ENCODE measurements around the gene ZBTB8OS.
"Not testable (repeated sequence)": the region's sequence is repeated elsewhere in the genome, so short reads cannot be mapped to it uniquely, and the experiment has no call there.

ZBTB8OS gene

DNA sequence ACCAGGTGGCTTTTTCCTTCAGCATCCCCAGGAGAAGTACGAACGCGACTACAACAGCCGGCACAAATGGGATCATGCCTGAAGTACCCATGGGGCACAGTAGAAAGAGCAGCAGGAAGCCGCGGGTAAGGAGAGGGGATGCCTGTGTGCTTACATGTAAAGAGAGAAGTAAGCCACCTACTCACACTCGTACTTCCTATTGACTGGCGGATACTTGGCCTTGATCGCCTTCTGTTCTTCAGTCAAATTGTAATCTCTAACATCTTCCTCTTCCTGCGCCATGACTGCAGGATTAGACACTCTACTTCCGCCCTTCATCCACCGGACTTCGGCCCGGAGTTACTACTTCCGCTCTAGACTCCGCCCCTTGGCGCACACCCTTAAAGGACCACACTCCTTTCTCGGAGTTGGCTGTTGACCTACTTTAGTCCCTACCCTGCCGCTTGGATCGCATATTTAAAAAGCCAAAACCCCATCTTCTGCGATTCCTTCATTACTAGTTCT, at the start of gene ZBTB8OS:
TSS of gene ZBTB8OS (minus strand) at position 303 of the 504 bp plus-strand sequence. CDS start at position 282, 21 bp downstream.
- peak; percentile 94 to 96 for DNase-seq
- TF ChIP-seq POLR2A (IDR thresholded peaks at IDR 0.05; ENCODE audit: low read length) (peak; percentile 85), GATA1 (IDR thresholded peaks at IDR 0.05; ENCODE audit: low read depth, low read length) (peak; percentile 20)

DNA sequence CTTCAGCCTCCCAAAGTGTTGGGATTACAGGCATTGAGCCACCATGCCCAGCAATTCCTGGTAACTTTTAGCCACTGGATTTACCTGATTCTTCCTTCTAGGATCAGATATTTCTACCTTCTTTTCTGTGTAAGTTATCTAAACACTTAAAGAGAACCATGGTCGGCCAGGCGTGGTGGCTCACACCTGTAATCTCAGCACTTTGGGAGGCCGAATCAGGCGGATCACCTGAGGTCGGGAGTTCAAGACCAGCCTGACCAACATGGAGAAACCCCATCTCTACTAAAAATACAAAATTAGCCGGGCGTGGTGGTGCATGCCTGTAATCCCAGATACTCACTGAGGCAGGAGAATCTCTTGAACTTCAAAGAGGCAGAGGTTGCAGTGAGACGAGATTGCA, 46.6 kb upstream of the ZBTB8OS start:
- not testable (repeated sequence) for DNase-seq

DNA sequence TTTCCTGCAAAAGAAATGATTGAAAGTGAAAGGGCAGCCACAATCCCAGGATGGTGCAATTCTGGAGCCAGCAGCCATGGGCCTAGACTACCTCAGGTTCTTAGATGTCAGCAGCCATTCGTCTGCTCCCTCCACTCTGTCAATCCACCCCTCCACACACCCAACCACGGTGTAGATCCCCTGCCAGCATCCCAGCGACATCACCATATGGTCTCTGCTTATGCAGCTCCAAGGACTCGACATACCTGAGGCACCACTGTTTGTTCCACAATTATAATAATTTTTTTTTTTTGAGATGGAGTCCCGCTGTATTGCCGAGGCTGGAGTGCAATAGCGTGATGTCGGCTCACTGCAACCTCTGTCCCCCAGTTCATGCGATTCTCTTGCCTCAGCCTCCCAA, 45.7 kb upstream of the ZBTB8OS start:
- DNase-seq = no peak
- TF ChIP-seq GATA1 (IDR thresholded peaks at IDR 0.05; ENCODE audit: low read depth, low read length) (no peak), POLR2A (IDR thresholded peaks at IDR 0.05; ENCODE audit: low read length) (no peak)

DNA sequence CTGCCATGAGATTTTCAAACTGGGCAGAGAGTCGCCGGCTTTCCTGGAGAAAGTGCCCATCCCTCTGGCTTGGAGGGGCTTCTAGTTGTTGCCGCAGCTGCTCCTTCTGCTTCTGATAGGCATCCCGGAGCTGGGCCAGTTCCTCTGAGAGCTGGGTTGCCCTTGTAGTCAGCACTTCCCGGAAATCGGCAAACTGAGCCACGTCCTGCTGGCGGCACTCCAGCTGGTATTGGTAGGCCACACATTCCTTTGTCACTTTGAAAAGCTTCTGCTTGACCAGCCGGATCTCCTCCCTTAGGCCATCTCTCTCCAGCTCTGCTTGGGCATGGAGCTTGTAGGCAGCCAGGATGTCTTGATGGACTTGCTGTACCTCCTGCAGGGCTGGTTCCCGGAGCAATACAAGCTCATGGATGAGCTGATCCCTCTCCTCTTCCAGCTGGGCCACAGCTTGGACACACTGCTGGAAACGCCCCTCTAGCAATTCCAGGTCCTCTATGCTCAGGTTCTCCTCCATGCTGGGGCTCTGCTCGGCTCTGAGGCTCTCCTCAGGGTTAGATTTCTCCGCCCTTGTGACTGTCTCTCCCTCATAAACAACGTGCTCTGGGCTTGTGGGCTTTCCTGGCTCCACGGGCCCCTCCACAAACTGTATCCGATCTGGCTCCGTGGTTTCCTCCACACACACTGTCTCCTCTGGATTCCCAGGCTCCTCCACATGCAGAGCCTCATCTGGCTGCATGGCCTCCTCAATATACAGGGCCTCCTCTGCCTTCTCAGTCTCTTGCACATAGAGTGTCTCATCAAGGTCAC, 45.0 kb upstream of the ZBTB8OS start:
- peak; percentile 11 to 17 for DNase-seq

DNA sequence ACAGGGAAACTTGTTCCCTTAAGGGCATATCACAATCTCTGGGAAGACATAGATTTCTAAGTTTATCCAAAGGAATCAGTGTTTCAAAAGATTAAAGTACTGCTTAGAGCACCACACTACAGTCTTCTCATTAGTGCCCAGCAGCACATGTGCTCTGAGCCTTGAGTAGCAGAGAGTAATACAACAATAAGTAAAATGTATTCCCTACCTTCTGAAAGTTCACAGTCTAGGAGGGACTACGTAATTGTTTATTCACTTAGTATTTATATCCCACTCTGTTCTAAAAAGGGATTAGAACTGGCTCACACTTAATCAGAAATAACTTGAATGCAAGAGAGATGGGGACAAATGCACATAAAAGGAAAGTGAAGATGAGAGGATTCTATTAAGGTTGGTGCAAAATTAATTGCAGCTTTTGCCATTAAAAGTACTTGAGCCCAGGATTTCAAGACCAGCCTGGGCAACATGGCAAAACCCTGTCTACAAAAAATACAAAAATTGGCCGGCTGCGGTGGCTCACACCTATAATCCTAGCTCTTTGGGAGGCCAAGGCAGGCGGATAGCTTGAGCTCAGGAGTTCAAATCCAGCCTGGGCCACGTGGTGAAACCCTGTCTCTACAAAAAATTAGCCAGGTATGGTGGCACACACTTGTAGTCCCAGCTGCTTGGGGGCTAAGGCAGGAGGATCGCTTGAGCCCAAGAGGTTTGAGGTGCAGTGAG, 43.3 kb upstream of the ZBTB8OS start:
- no peak for DNase-seq
- no peak for TF ChIP-seq POLR2A (IDR thresholded peaks at IDR 0.05; ENCODE audit: low read length)
- no peak for TF ChIP-seq GATA1 (IDR thresholded peaks at IDR 0.05; ENCODE audit: low read depth, low read length)

More for the DNA sequence above, 45.0 kb upstream of the ZBTB8OS start:
- TF ChIP-seq GATA1 (IDR thresholded peaks at IDR 0.05; ENCODE audit: low read depth, low read length) (no peak), POLR2A (IDR thresholded peaks at IDR 0.05; ENCODE audit: low read length) (no peak)

DNA sequence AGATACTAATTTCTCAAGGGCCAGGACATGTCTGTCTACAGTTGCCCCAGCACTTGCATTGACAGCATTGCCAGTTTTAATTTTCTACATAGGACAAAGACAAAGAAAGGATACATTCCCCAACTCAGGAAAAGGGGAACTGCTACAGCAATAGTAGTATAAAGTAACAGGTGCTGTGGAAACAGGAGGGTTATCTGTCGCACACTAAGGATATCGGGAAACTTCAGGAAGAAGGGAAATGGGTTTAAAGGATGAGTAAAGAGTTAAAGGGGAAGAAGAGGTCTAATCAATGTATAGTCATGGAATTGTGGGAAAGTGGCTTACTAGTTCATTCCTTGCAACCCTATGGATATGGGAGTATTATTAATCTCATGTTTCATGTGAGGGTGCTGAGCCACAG, 36.0 kb upstream of the ZBTB8OS start:
- no peak for TF ChIP-seq GATA1 (IDR thresholded peaks at IDR 0.05; ENCODE audit: low read depth, low read length)
- no peak for TF ChIP-seq POLR2A (IDR thresholded peaks at IDR 0.05; ENCODE audit: low read length)
- DNase-seq = no peak

DNA sequence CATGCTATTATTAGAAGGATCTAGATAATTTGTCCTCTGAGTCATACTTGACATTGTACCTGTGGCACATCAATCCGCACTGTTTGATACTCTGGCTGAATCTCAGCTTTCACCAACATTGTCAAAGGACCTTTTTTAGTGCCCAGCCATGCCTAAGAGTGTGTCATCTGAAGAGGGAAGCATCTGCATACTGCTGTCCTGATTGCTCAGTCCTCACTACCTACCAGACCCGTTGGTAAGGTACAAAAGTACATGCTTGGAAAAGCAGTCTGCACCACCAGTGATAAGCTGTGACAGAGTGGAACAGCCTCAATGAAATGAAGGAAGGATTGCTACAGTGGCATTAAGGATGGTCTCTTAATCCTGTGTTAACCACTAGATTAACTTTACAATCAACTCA, 35.1 kb upstream of the ZBTB8OS start:
- DNase-seq = no peak
- TF ChIP-seq GATA1 (IDR thresholded peaks at IDR 0.05; ENCODE audit: low read depth, low read length) (no peak), POLR2A (IDR thresholded peaks at IDR 0.05; ENCODE audit: low read length) (no peak)

DNA sequence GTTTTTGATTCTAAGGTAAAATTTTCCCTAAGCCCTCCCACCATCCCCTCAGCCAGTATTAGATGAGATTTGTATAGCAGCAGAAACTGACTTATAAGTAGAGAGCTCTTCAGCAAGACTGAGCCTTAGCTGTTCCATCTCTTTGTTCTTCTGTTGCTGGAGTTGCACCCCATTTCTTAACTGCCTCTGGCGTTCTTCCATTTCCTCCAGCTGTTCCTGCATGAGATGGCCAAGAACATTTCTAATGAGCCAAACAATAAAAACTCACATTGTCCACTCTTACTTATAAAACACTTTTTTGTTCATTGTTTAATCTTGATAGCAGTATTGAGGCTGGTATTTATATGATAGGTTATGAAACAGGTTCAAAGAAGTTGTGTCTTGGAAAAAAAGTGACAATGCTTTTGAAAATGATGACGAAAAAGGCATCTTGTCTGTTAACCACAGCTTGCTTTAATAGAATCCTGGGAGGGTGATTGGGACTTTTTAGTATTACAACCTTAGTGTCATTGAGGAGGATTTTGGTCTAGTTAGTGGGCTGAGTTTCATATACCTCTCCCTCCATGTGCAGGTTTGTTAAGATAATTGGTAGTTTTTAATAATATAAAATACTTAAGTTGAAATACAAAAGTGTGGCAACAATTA, 33.9 kb upstream of the ZBTB8OS start:
- no peak for DNase-seq
- TF ChIP-seq GATA1 (IDR thresholded peaks at IDR 0.05; ENCODE audit: low read depth, low read length) (no peak), POLR2A (IDR thresholded peaks at IDR 0.05; ENCODE audit: low read length) (no peak)

DNA sequence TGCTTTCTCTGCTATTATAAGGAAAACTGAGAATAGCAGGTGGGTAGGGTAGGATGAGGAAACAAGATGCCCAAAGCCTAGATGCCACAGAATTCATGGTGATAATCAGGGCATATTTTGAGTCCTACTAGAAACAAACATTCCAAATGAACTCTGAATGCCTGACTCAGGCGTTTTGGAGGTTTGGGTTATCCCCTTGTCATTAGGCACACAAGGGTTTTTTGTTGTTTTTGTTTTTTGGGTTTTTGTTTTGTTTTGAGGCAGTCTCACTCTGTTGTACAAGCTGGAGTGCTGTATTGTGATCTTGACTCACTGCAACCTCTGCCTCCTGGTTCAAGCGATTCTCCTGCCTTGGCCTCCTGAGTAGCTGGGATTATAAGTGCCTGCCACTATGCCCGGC, 33.0 kb upstream of the ZBTB8OS start:
- no peak for TF ChIP-seq GATA1 (IDR thresholded peaks at IDR 0.05; ENCODE audit: low read depth, low read length)
- no peak for TF ChIP-seq POLR2A (IDR thresholded peaks at IDR 0.05; ENCODE audit: low read length)

DNA sequence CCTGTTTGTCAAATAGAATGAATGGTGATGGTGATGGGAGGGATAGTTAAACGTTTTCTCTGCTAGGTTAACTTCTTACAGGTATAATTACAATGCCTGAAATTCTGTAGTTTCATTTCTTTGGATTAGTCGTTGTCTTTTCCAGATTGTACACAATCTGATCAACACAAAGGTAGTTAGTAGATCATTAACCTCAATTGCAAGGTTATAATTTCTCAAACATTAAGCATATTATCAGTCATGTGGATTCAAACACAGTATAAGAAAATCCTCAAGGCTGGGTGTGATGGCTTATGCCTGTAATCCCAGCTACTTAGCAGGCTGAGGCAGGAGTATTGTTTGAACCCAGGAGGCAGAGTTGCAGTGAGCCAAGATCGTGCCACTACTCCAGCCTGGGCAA, 31.6 kb upstream of the ZBTB8OS start:
- TF ChIP-seq GATA1 (IDR thresholded peaks at IDR 0.05; ENCODE audit: low read depth, low read length) = no peak
- no peak for TF ChIP-seq POLR2A (IDR thresholded peaks at IDR 0.05; ENCODE audit: low read length)
- no peak for DNase-seq

More for the DNA sequence above, 33.0 kb upstream of the ZBTB8OS start:
- no peak for DNase-seq

DNA sequence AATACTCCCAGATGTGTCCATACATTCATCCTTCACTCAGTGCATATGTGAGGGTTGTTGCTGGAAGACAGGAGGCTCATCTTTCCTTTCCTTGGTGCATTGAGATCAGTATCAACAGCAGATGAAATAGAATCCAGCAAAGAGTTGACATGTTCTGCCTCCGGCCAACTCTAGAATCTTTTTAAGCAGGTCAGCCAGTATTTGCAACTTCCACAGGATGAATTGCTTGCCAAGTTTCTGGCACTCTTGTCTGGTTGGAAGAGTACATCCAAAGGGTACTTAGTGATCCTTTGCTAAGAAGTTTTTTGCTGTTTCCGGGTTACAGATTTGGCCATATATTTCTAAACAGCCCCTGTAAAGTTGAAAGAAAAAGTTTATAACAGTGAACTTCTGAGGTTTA, 31.2 kb upstream of the ZBTB8OS start:
- no peak for TF ChIP-seq POLR2A (IDR thresholded peaks at IDR 0.05; ENCODE audit: low read length)
- TF ChIP-seq GATA1 (IDR thresholded peaks at IDR 0.05; ENCODE audit: low read depth, low read length) = no peak
- DNase-seq = no peak

DNA sequence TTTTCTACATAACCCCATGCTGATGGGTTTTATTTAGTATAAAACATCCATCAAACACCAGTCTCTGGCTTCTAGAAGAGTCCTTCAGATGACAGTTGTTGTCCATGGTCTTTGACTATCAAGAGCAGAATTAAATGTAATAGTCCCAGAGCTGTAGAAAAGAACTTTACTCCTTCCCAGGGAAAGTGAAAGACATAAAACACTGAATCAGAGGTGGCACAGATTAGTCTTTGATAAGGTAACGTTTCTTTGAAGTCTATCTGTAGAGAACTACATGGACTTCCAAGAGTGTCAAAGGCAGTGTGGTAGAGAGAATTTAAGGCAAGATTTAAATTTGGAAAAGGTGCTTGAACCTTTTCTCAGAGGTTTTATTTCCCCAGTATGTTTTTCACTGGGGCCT, 30.3 kb upstream of the ZBTB8OS start:
- DNase-seq = no peak
- TF ChIP-seq POLR2A (IDR thresholded peaks at IDR 0.05; ENCODE audit: low read length) = no peak
- TF ChIP-seq GATA1 (IDR thresholded peaks at IDR 0.05; ENCODE audit: low read depth, low read length) = no peak

DNA sequence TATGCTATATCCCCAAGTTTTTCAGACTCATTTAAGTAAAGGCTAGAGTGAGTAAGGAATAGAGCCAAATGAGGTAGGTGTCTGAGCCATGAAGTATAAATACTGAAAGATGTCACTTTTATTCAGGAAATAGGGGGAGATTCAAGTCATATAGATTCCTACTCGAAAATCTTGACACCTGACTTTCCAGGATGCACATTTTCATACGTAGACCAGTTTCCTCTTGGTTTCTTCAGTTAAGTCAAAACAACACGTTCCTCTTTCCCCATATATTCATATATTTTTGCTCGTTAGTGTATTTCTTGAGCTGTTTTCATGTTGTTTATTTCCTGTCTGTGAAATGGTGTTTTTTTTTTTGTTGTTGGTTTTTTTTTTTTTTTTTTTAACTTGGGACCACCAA, 29.6 kb upstream of the ZBTB8OS start:
- DNase-seq = not testable (repeated sequence)

DNA sequence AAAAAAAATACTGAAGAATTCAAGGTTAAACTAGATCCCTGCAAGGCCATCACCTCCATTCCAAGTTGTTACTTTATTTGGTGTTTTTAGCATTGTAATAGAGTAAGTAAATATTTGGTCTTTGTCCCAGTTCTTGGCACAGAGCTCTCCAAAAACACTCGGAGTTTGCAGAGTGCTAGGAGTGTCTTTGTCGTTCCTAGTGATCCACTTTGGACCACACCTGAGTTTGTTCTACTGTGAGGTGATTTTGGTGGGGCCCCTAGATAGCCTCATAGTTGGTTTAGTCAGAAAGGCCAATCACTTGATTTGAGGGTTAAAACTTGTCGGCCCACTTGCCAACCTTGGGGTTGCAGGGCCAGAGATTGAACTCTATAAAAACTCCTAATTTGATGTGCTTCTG, 26.6 kb upstream of the ZBTB8OS start:
- no peak for DNase-seq
- TF ChIP-seq POLR2A (IDR thresholded peaks at IDR 0.05; ENCODE audit: low read length) = no peak
- no peak for TF ChIP-seq GATA1 (IDR thresholded peaks at IDR 0.05; ENCODE audit: low read depth, low read length)

DNA sequence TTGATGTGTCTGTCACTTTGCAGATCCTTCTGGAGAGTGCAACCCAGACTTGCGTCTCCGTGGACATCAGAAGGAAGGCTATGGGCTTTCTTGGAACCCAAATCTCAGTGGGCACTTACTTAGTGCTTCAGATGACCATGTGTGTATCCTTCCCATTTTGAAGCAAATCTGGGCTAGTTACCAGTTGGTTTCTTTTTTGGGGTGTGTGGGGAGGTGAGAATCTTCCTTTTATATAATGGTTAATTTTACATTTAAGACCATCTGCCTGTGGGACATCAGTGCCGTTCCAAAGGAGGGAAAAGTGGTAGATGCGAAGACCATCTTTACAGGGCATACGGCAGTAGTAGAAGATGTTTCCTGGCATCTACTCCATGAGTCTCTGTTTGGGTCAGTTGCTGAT, 18.4 kb upstream of the ZBTB8OS start:
- not testable (repeated sequence) for DNase-seq
